ENCODE measurements around the gene IGSF22. TPM values are rescaled to one million over a fixed set of nuclear protein-coding genes. Genes with fewer than 3 reads are reported as not detected.

The IGSF22 gene
- total RNA-seq, 1 experiment from 2014 or later, result not detected

DNA sequence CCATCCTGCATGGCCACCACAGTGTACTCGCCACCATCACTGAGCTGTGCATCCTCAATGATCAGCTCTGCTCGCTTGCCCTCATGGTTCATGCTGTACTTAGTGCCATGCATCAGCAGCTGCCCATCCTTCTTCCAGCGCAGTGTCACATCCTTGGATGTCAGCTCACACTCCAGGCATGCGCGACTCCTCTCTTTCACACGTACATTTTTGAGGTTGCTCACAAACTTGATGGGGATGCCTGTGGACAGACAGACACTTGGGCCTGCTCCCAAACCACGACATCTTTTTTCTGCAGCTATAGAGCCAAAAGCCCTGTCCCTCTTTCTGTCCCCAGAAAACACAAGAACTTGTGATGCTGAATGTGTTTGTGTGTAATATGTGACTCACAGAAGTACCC lies 10.5 kb downstream of the IGSF22 start (continued):
- TF ChIP-seq TCF7L2 (IDR thresholded peaks at IDR 0.05; ENCODE audit: borderline replicate concordance, extremely low read depth, insufficient read depth, insufficient read length), result no peak
- TF ChIP-seq, protein P1, sequence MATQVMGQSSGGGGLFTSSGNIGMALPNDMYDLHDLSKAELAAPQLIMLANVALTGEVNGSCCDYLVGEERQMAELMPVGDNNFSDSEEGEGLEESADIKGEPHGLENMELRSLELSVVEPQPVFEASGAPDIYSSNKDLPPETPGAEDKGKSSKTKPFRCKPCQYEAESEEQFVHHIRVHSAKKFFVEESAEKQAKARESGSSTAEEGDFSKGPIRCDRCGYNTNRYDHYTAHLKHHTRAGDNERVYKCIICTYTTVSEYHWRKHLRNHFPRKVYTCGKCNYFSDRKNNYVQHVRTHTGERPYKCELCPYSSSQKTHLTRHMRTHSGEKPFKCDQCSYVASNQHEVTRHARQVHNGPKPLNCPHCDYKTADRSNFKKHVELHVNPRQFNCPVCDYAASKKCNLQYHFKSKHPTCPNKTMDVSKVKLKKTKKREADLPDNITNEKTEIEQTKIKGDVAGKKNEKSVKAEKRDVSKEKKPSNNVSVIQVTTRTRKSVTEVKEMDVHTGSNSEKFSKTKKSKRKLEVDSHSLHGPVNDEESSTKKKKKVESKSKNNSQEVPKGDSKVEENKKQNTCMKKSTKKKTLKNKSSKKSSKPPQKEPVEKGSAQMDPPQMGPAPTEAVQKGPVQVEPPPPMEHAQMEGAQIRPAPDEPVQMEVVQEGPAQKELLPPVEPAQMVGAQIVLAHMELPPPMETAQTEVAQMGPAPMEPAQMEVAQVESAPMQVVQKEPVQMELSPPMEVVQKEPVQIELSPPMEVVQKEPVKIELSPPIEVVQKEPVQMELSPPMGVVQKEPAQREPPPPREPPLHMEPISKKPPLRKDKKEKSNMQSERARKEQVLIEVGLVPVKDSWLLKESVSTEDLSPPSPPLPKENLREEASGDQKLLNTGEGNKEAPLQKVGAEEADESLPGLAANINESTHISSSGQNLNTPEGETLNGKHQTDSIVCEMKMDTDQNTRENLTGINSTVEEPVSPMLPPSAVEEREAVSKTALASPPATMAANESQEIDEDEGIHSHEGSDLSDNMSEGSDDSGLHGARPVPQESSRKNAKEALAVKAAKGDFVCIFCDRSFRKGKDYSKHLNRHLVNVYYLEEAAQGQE (IDR thresholded peaks at IDR 0.05; ENCODE audit: low read depth), result no peak

DNA sequence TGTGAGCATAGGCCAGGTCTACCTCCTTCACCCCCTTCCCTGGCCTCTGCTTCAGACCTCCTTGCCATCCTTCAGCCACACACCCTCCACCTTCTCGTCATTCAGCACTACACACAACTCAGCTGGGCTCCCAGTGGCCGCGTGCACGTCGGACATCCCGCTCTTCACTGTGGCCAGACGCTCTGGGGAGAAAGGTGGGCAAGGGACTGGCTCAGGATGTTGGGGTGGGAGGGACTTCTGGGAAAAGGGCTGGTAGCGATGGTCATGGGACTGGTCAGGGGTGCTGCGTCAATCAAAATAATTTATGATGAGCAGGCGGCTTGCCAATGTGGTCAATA lies 11.6 kb downstream of the IGSF22 start:
- POLR2A ChIA-PET, result no interaction called here
- CTCF ChIA-PET, result no interaction called here
- H3K9me3 ChIP-seq (ENCODE audit: control insufficient read depth in 1 of 2, insufficient read depth in 1 of 2, low read depth in 1 of 2, low read length in 2 of 2), result no peaks in the 10 kb centered on the region
- RAD21 ChIA-PET (ENCODE audit: low non-redundant PET in 1 of 2, low total read pairs in 2 of 2, uncharacterized antibody in 2 of 2, unreplicated experiment in 2 of 2), result no interaction called here
- H3K27ac ChIP-seq (ENCODE audit: low read depth, low read length), result no peak overlapping the region
- H3K4me3 ChIP-seq (replicated peaks in 1 of 2; ENCODE audit: low read depth in 1 of 2, low read length in 2 of 2), result no peak overlapping the region
- DNase-seq (ENCODE audit: low read depth, low spot score), result no peak
- no peaks in the 10 kb centered on the region for H3K9me2 ChIP-seq (ENCODE audit: insufficient read depth)
- no peak overlapping the region for H3K9ac ChIP-seq (ENCODE audit: low read length)
- H3K36me3 ChIP-seq (ENCODE audit: control insufficient read depth in 1 of 2, insufficient read depth in 2 of 2, low read length in 2 of 2), result no peaks in the 10 kb centered on the region
- ATAC-seq, result no peak
- intact Hi-C loops (cut with micrococcal nuclease), result no loop called here
- H3K4me1 ChIP-seq (ENCODE audit: control insufficient read depth in 1 of 2, insufficient read depth in 2 of 2, low read length in 2 of 2), result no peaks in the 10 kb centered on the region
- H2AFZ ChIP-seq (ENCODE audit: low read depth, low read length, poor library complexity, severe bottlenecking), result no peak overlapping the region
- no peak overlapping the region for H3K4me2 ChIP-seq (ENCODE audit: low read length)
- BruUV-seq (replicated peaks), result no TSS peak
- TF ChIP-seq POLR2A (IDR thresholded peaks at IDR 0.05; ENCODE audit: borderline replicate concordance, extremely low read depth, insufficient read depth, insufficient read length), result no peak
- TF ChIP-seq, protein P2, sequence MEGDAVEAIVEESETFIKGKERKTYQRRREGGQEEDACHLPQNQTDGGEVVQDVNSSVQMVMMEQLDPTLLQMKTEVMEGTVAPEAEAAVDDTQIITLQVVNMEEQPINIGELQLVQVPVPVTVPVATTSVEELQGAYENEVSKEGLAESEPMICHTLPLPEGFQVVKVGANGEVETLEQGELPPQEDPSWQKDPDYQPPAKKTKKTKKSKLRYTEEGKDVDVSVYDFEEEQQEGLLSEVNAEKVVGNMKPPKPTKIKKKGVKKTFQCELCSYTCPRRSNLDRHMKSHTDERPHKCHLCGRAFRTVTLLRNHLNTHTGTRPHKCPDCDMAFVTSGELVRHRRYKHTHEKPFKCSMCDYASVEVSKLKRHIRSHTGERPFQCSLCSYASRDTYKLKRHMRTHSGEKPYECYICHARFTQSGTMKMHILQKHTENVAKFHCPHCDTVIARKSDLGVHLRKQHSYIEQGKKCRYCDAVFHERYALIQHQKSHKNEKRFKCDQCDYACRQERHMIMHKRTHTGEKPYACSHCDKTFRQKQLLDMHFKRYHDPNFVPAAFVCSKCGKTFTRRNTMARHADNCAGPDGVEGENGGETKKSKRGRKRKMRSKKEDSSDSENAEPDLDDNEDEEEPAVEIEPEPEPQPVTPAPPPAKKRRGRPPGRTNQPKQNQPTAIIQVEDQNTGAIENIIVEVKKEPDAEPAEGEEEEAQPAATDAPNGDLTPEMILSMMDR (IDR thresholded peaks at IDR 0.05 in 2 of 3, conservative IDR thresholded peaks at IDR 0.05 in 1 of 3; ENCODE audit: borderline replicate concordance in 1 of 3, insufficient read depth in 1 of 3, low read depth in 2 of 3, low read length in 2 of 3), result no peak
- TF ChIP-seq, protein P3, sequence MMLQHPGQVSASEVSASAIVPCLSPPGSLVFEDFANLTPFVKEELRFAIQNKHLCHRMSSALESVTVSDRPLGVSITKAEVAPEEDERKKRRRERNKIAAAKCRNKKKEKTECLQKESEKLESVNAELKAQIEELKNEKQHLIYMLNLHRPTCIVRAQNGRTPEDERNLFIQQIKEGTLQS (IDR thresholded peaks at IDR 0.05), result no peak
- TF ChIP-seq TCF7L2 (IDR thresholded peaks at IDR 0.05; ENCODE audit: borderline replicate concordance, extremely low read depth, insufficient read depth, insufficient read length), result no peak
- no peak for TF ChIP-seq CBX3 (IDR thresholded peaks at IDR 0.05; ENCODE audit: low read depth)
- TF ChIP-seq SP1 (IDR thresholded peaks at IDR 0.05; ENCODE audit: low read depth), result no peak
- TF ChIP-seq SRF (IDR thresholded peaks at IDR 0.05; ENCODE audit: low read depth), result no peak
- TF ChIP-seq POLR2AphosphoS5 (IDR thresholded peaks at IDR 0.05; ENCODE audit: low read depth, low read length), result no peak
- no peak for TF ChIP-seq CEBPB (IDR thresholded peaks at IDR 0.05; ENCODE audit: low read depth)
- TF ChIP-seq ZNF274 (IDR thresholded peaks at IDR 0.05; ENCODE audit: low read depth, low read length), result no peak
- H3K27me3 ChIP-seq (ENCODE audit: insufficient read depth, low read length), result peaks cover 14% of the 10 kb centered on the region
- no peaks in the 10 kb centered on the region for H4K20me1 ChIP-seq (ENCODE audit: insufficient read depth)
- no peaks in the 10 kb centered on the region for H3K79me2 ChIP-seq (ENCODE audit: insufficient read depth, low read length)

Data from HCT116 (cell line).